SK-N-SH (cell line): ENCODE measurements around the gene TGFB3. TPM values are rescaled to one million over a fixed set of nuclear protein-coding genes. Genes with fewer than 3 reads are reported as not detected.
"Not testable (repeated sequence)": the region's sequence is repeated elsewhere in the genome, so short reads cannot be mapped to it uniquely, and the experiment has no call there.

Source experiments
- CTCF ChIA-PET: fragments of 300-600, 350-600 bp; formaldehyde crosslinking; extraction: SDS; loops from one replicate; lab custom pipeline; 2021; lab: Yijun Ruan, JAX
- POLR2A ChIA-PET: fragments of 350-600 bp; sonication (Branson Sonifier 250); formaldehyde crosslinking; extraction: SDS; loops from one replicate; lab custom pipeline; 2020; ENCODE audit warnings: antibody characterized with exemption, inconsistent platforms; lab: Yijun Ruan, JAX
- DNase-seq: peaks from one replicate; pipeline ENCODE4 v3.0.0; 2012
- H2AFZ ChIP-seq: fragments of 200-600 bp; sonication (generic); 2 replicates; pipeline ENCODE4 v1.8.1; 2016; ENCODE audit warnings: antibody characterized with exemption, mild to moderate bottlenecking, low read depth
- H3F3A ChIP-seq: fragments of 200-600 bp; sonication (generic); replicated peaks from 2 replicates; pipeline ENCODE3; 2016; ENCODE audit warnings: antibody characterized with exemption, mild to moderate bottlenecking; ENCODE audit not compliant: insufficient read depth
- H3K27ac ChIP-seq, 2 experiments: fragments of 200-500 bp in 1 of 2; fragments of 200-600 bp in 1 of 2; sonication (Bioruptor generic) in 1 of 2; sonication (generic), shearing (Covaris generic) in 1 of 2; 2 replicates each; pipeline versions ENCODE4 v1.5.1 to v1.6.1; 2014 to 2016; ENCODE audit warnings: low read depth in 2 of 2, inconsistent platforms in 1 of 2, low read length in 1 of 2, mild to moderate bottlenecking in 1 of 2, mixed read lengths in 1 of 2
- H3K27me3 ChIP-seq: fragments of 200-600 bp; sonication (generic), shearing (Covaris generic); 2 replicates; pipeline ENCODE4 v1.6.1; 2016; ENCODE audit warnings: mixed run types; ENCODE audit not compliant: insufficient read depth
- H3K36me3 ChIP-seq, 2 experiments: fragments of 200-500 bp in 1 of 2; fragments of 200-600 bp in 1 of 2; sonication (Bioruptor generic) in 1 of 2; sonication (generic) in 1 of 2; replicated peaks in 1 of 2; 2 replicates each; pipeline versions ENCODE3 to v1.5.1; 2014 to 2016; ENCODE audit warnings: low read length in 1 of 2, mild to moderate bottlenecking in 1 of 2; ENCODE audit not compliant: insufficient read depth in 2 of 2, control insufficient read depth in 1 of 2
- H3K4me1 ChIP-seq, 2 experiments: fragments of 200-500 bp in 1 of 2; fragments of 200-600 bp in 1 of 2; sonication (Bioruptor generic) in 1 of 2; sonication (generic), shearing (Covaris generic) in 1 of 2; 2 replicates each; pipeline versions ENCODE4 v1.5.1 to v1.6.1; 2014 to 2016; ENCODE audit warnings: low read depth in 1 of 2, low read length in 1 of 2, mixed run types in 1 of 2; ENCODE audit not compliant: insufficient read depth in 2 of 2, control insufficient read depth in 1 of 2
- H3K4me2 ChIP-seq: fragments of 200-600 bp; sonication (generic), shearing (Covaris generic); 2 replicates; pipeline ENCODE4 v1.6.1; 2017; ENCODE audit warnings: mixed run types
- H3K4me3 ChIP-seq, 2 experiments: fragments of 200-500 bp in 1 of 2; fragments of 200-600 bp in 1 of 2; sonication (Bioruptor generic) in 1 of 2; sonication (generic), shearing (Covaris generic) in 1 of 2; 2 replicates each; pipeline versions ENCODE4 v1.5.1 to v1.8.1; 2014 to 2016; ENCODE audit warnings: low read depth in 2 of 2, inconsistent platforms in 1 of 2, low read length in 1 of 2, mild to moderate bottlenecking in 1 of 2, mixed read lengths in 1 of 2, moderate library complexity in 1 of 2
- H3K79me2 ChIP-seq: fragments of 200-600 bp; sonication (generic); 2 replicates; pipeline ENCODE4 v1.8.1; 2017; ENCODE audit warnings: mild to moderate bottlenecking; ENCODE audit not compliant: insufficient read depth
- H3K9ac ChIP-seq: fragments of 200-600 bp; sonication (generic); 2 replicates; pipeline ENCODE4 v1.6.1; 2017; ENCODE audit warnings: mixed run types
- H3K9me2 ChIP-seq: fragments of 200-600 bp; sonication (generic); 2 replicates; pipeline ENCODE4 v1.6.1; 2017; ENCODE audit warnings: mixed run types
- H3K9me3 ChIP-seq: fragments of 200-600 bp; sonication (generic); 2 replicates; pipeline ENCODE4 v1.6.1; 2017; ENCODE audit warnings: mixed run types, mild to moderate bottlenecking, moderate library complexity
- H4K20me1 ChIP-seq: fragments of 200-600 bp; sonication (generic); 2 replicates; pipeline ENCODE4 v1.6.1; 2017; ENCODE audit warnings: mild to moderate bottlenecking, mixed run types; ENCODE audit not compliant: insufficient read depth
- CHD2 ChIP-seq: fragments of 150-350 bp; IDR thresholded peaks from 2 replicates; pipeline ENCODE4 v1.6.1; 2018; ENCODE audit warnings: low read length; ENCODE audit not compliant: partially characterized antibody
- CTCF ChIP-seq: fragments of 200-600 bp; sonication (generic); IDR thresholded peaks from 2 replicates; pipeline ENCODE4 v1.6.1; 2017; ENCODE audit warnings: antibody characterized with exemption, mild to moderate bottlenecking, moderate library complexity
- ELF1 ChIP-seq: IDR thresholded peaks from 2 replicates; pipeline ENCODE4 v1.4.0; 2012
- FOXJ3 ChIP-seq: sonication (generic); formaldehyde crosslinking; IDR thresholded peaks from 2 replicates; pipeline ENCODE4 v1.5.1; 2020; ENCODE audit warnings: mild to moderate bottlenecking, missing genetic modification reagents
- GABPA ChIP-seq: IDR thresholded peaks from 2 replicates; pipeline ENCODE4 v1.4.0; 2012; ENCODE audit warnings: low read depth, mild to moderate bottlenecking
- SIN3A ChIP-seq: IDR thresholded peaks from 2 replicates; pipeline ENCODE4 v1.6.1; 2012; ENCODE audit warnings: low read depth, mild to moderate bottlenecking, low read length, moderate library complexity, borderline replicate concordance
- TCF12 ChIP-seq: IDR thresholded peaks from 2 replicates; pipeline ENCODE4 v1.4.0; 2012
- USF2 ChIP-seq: fragments of 150-350 bp; IDR thresholded peaks from 2 replicates; pipeline ENCODE4 v1.6.1; 2017; ENCODE audit warnings: antibody characterized with exemption, low read length, low read depth, borderline replicate concordance
- YY1 ChIP-seq: IDR thresholded peaks from 2 replicates; pipeline ENCODE4 v1.4.0; 2012; ENCODE audit warnings: low read depth, mild to moderate bottlenecking
- WGBS: methylation state at CpG from one replicate; pipeline ENCODE4 v1.1.6; 2017; ENCODE audit warnings: low lambda C conversion rate; 5-methylcytosine and 5-hydroxymethylcytosine counted together
- polyA plus RNA-seq, 3 experiments: library from polyadenylated mRNA; depleted of rRNA; stranded (reverse); fragments of >200 nt; gene quantifications; 2 replicates each; pipeline ENCODE4 v1.2.3, GENCODE V29; 2012
- TF ChIP-seq, protein P1 (sequence below): fragments of 150-350 bp; IDR thresholded peaks from 2 replicates; pipeline ENCODE4 v1.6.1; 2016; ENCODE audit warnings: mild to moderate bottlenecking, low read depth, low read length
- TF ChIP-seq, protein P2 (sequence below): IDR thresholded peaks from 2 replicates; pipeline ENCODE4 v1.4.0; 2012; ENCODE audit warnings: low read depth, borderline replicate concordance

The TGFB3 gene
- polyA plus RNA-seq, 1 of the 3 experiments (the other 2 are of a cell fraction) = 7.6 TPM

GRCh38 chr14:76012354-76012753 lies 30.6 kb upstream of the TGFB3 start (continued):
- no peak for TF ChIP-seq CTCF
- no peak for TF ChIP-seq YY1

GRCh38 chr14:76011930-76012329 lies 30.1 kb upstream of the TGFB3 start:
- CTCF ChIA-PET = interaction anchor here (1.2 kb wide), 1 partner anchor 303 kb away, joined by 3 read pairs; no protein-coding TSS in a partner anchor
- no peak overlapping the region for H3K4me2 ChIP-seq
- H3K9me2 ChIP-seq = no peaks in the 10 kb centered on the region
- POLR2A ChIA-PET = no interaction called here
- no peak overlapping the region for H3K27ac ChIP-seq
- no peaks in the 10 kb centered on the region for H3K4me1 ChIP-seq
- H3K9me3 ChIP-seq = no peaks in the 10 kb centered on the region
- no peak overlapping the region for H3K4me3 ChIP-seq
- H3F3A ChIP-seq = no peaks in the 10 kb centered on the region
- no peaks in the 10 kb centered on the region for H3K27me3 ChIP-seq
- no peak for TF ChIP-seq ELF1
- TF ChIP-seq, protein P1, sequence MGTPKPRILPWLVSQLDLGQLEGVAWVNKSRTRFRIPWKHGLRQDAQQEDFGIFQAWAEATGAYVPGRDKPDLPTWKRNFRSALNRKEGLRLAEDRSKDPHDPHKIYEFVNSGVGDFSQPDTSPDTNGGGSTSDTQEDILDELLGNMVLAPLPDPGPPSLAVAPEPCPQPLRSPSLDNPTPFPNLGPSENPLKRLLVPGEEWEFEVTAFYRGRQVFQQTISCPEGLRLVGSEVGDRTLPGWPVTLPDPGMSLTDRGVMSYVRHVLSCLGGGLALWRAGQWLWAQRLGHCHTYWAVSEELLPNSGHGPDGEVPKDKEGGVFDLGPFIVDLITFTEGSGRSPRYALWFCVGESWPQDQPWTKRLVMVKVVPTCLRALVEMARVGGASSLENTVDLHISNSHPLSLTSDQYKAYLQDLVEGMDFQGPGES = no peak
- TF ChIP-seq, protein P2, sequence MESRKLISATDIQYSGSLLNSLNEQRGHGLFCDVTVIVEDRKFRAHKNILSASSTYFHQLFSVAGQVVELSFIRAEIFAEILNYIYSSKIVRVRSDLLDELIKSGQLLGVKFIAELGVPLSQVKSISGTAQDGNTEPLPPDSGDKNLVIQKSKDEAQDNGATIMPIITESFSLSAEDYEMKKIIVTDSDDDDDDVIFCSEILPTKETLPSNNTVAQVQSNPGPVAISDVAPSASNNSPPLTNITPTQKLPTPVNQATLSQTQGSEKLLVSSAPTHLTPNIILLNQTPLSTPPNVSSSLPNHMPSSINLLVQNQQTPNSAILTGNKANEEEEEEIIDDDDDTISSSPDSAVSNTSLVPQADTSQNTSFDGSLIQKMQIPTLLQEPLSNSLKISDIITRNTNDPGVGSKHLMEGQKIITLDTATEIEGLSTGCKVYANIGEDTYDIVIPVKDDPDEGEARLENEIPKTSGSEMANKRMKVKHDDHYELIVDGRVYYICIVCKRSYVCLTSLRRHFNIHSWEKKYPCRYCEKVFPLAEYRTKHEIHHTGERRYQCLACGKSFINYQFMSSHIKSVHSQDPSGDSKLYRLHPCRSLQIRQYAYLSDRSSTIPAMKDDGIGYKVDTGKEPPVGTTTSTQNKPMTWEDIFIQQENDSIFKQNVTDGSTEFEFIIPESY = no peak
- TF ChIP-seq USF2 = no peak
- TF ChIP-seq CHD2 = no peak
- TF ChIP-seq YY1 = no peak
- TF ChIP-seq TCF12 = no peak
- TF ChIP-seq FOXJ3 (CRISPR knock-in tag) = no peak
- TF ChIP-seq SIN3A = no peak
- no peak for TF ChIP-seq GABPA
- no peak for DNase-seq
- H3K36me3 ChIP-seq = peaks cover 46 to 71% of the 10 kb centered on the region in 2 experiments
- no peaks in the 10 kb centered on the region for H4K20me1 ChIP-seq
- H3K9ac ChIP-seq = no peak overlapping the region
- H3K79me2 ChIP-seq = peaks cover 1% of the 10 kb centered on the region; the same call in 1 of the 2 replicates
- no peak overlapping the region for H2AFZ ChIP-seq

DNA sequence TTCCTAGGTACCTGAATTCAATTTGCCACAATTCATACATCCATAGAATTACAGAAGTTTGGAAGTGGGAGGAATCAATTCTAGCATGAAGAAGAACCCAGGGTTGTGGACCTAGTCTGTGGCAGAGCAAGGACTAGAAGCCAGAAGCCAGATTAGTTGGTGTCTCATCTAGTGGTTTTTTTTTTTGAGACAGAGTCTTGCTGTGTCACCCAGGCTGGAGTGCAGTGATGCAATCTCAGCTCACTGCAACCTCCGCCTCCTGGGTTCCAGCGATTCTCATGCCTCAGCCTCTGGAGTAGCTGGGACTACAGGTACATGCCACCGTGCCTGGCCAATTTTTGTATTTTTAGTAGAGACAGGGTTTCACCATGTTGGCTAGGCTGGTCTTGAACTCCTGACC lies 27.8 kb upstream of the TGFB3 start:
- H3K9me2 ChIP-seq, H2AFZ ChIP-seq, DNase-seq, H3K9me3 ChIP-seq, H4K20me1 ChIP-seq, H3K4me1 ChIP-seq, H3K4me2 ChIP-seq, H3K27ac ChIP-seq, H3K79me2 ChIP-seq, H3F3A ChIP-seq, H3K4me3 ChIP-seq, CTCF ChIA-PET, H3K9ac ChIP-seq, H3K27me3 ChIP-seq: not testable (repeated sequence)
- 87% methylated on average over 3 of the region's 3 CpGs for WGBS
- peaks cover 65 to 84% of the 10 kb centered on the region in 2 experiments for H3K36me3 ChIP-seq
- POLR2A ChIA-PET = interaction anchor here (1.1 kb wide), 1 partner anchor 15 kb away, joined by 3 read pairs; no protein-coding TSS in a partner anchor
